Osteoblast (primary cell): Measurements from ENCODE around the gene KDELR3. TPM values are rescaled to one million over a fixed set of nuclear protein-coding genes. Genes with fewer than 3 reads are reported as not detected.
A peak's percentile ranks its signal among the peaks of the same experiment; 100 is the strongest.

Experiments
- DNase-seq: peaks from one replicate; pipeline ENCODE4 v3.0.0; 2011; ENCODE audit warnings: low spot score, mixed read lengths; ENCODE audit not compliant: insufficient read length; ENCODE audit errors: missing footprints
- H2AFZ ChIP-seq: 2 replicates; pipeline ENCODE4 v1.6.0; 2011; ENCODE audit warnings: mild to moderate bottlenecking, low read length
- H3K27ac ChIP-seq: 2 replicates; pipeline ENCODE4 v1.5.1; 2011; ENCODE audit warnings: mild to moderate bottlenecking, low read depth, low read length, moderate library complexity
- H3K27me3 ChIP-seq: 2 replicates; pipeline ENCODE4 v1.6.0; 2012; ENCODE audit warnings: mild to moderate bottlenecking, control low read depth, inconsistent platforms, low read length, moderate library complexity; ENCODE audit not compliant: insufficient read depth
- H3K36me3 ChIP-seq: 2 replicates; pipeline ENCODE4 v1.5.1; 2011; ENCODE audit warnings: mild to moderate bottlenecking, low read length, control low read depth, moderate library complexity; ENCODE audit not compliant: insufficient read depth
- H3K4me1 ChIP-seq: 2 replicates; pipeline ENCODE4 v1.5.1; 2011; ENCODE audit warnings: mild to moderate bottlenecking, low read length, control low read depth, moderate library complexity; ENCODE audit not compliant: insufficient read depth
- H3K4me2 ChIP-seq: 2 replicates; pipeline ENCODE4 v1.6.0; 2011; ENCODE audit warnings: mild to moderate bottlenecking, low read length; ENCODE audit not compliant: insufficient read depth
- H3K4me3 ChIP-seq: fragments of 200-600 bp; sonication (generic); 3 replicates; pipeline ENCODE4 v1.5.1; 2012; ENCODE audit warnings: mild to moderate bottlenecking, low read length, inconsistent platforms; ENCODE audit not compliant: insufficient read depth
- H3K79me2 ChIP-seq: 2 replicates; pipeline ENCODE4 v1.6.0; 2012; ENCODE audit warnings: mild to moderate bottlenecking, low read length, control low read depth, inconsistent platforms; ENCODE audit not compliant: insufficient read depth
- H3K9me3 ChIP-seq: 2 replicates; pipeline ENCODE4 v1.5.1; 2011; ENCODE audit warnings: low read depth, low read length, control low read depth
- H4K20me1 ChIP-seq: 2 replicates; pipeline ENCODE4 v1.6.0; 2012; ENCODE audit warnings: mild to moderate bottlenecking, low read length, control low read depth; ENCODE audit not compliant: insufficient read depth
- total RNA-seq: library from RNA; depleted of rRNA; stranded (reverse); fragments of >200 nt; gene quantifications from 2 replicates; pipeline ENCODE4 v1.2.3, GENCODE V29; 2012
- TF ChIP-seq, protein P1 (sequence below): IDR thresholded peaks from 2 replicates; pipeline ENCODE4 v1.5.1; 2011; ENCODE audit warnings: mild to moderate bottlenecking, low read depth, low read length, moderate library complexity; ENCODE audit errors: extremely low read depth

The KDELR3 gene
- total RNA-seq, 1 donor = 142 TPM

DNA sequence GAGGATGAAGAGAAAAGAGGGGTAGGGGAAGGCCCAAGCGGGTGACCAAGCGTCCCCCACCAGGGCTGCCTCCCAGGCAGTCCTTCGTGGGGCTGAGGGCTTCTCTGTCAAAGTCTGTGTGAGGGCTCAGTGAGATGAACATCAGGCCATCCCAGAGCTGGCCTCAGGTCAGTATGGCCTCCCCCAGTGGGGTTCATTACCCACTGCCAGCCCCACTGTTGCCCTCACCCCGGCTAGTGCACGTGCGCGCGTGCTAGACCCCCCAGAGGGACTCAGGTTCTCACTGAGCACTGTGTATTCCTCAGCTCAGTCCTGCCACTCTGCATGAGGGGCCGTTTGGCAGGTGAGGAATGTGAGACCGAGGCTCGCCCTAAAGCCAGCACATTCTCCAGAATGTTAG lies 3.3 kb downstream of the KDELR3 start:
- no peak overlapping the region for H3K27ac ChIP-seq
- H3K79me2 ChIP-seq = peaks cover 56% of the 10 kb centered on the region
- no peak overlapping the region for H2AFZ ChIP-seq
- no peaks in the 10 kb centered on the region for H3K27me3 ChIP-seq
- no peak overlapping the region for H3K4me3 ChIP-seq
- peaks cover 18% of the 10 kb centered on the region for H4K20me1 ChIP-seq
- peak; percentile 74 for DNase-seq
- TF ChIP-seq, protein P1, sequence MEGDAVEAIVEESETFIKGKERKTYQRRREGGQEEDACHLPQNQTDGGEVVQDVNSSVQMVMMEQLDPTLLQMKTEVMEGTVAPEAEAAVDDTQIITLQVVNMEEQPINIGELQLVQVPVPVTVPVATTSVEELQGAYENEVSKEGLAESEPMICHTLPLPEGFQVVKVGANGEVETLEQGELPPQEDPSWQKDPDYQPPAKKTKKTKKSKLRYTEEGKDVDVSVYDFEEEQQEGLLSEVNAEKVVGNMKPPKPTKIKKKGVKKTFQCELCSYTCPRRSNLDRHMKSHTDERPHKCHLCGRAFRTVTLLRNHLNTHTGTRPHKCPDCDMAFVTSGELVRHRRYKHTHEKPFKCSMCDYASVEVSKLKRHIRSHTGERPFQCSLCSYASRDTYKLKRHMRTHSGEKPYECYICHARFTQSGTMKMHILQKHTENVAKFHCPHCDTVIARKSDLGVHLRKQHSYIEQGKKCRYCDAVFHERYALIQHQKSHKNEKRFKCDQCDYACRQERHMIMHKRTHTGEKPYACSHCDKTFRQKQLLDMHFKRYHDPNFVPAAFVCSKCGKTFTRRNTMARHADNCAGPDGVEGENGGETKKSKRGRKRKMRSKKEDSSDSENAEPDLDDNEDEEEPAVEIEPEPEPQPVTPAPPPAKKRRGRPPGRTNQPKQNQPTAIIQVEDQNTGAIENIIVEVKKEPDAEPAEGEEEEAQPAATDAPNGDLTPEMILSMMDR = no peak
- peaks cover 15% of the 10 kb centered on the region for H3K4me1 ChIP-seq
- peaks cover 35% of the 10 kb centered on the region for H3K36me3 ChIP-seq
- H3K4me2 ChIP-seq = no peak overlapping the region
- no peaks in the 10 kb centered on the region for H3K9me3 ChIP-seq

DNA sequence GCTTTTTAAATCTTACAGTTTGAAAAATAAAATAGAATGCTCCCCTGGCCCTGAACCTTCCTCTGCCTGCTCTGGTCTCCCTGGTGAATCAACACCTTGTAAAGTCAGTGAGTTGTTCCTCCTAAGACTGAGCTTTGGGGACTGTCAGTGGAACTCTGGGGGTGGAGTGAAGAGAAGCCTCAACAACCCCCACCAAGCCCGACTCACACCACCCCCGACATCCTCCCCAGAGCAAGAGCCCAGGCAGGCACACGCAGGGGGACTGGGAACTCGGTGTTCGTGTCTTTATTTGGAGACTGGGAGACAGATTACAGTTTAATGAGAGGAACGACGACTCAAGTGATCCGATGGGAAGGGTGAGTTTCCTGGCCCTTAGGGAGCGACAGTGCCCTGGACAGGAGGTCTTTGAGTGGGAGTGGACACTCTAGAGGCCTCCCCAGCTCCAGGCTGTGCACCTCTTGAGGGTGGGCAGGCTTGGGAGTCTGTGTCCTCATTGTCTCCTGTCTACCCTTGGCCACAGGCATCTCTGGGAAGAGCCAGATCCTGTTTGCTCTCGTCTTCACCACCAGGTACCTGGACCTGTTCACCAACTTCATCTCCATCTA lies 6.2 kb downstream of the KDELR3 start:
- Histone ChIP-seq H3K79me2 (peaks cover 44% of the 10 kb centered on the region), H3K4me1 (peaks cover 9% of the 10 kb centered on the region), H3K9me3 (no peaks in the 10 kb centered on the region), H2AFZ (no peak overlapping the region), H3K4me3 (no peak overlapping the region), H3K27ac (no peak overlapping the region), H3K4me2 (no peak overlapping the region), H3K36me3 (peaks cover 47% of the 10 kb centered on the region), H4K20me1 (peaks cover 18% of the 10 kb centered on the region), H3K27me3 (no peaks in the 10 kb centered on the region)
- TF ChIP-seq, protein P1 = no peak
- DNase-seq = peak; percentile 66

DNA sequence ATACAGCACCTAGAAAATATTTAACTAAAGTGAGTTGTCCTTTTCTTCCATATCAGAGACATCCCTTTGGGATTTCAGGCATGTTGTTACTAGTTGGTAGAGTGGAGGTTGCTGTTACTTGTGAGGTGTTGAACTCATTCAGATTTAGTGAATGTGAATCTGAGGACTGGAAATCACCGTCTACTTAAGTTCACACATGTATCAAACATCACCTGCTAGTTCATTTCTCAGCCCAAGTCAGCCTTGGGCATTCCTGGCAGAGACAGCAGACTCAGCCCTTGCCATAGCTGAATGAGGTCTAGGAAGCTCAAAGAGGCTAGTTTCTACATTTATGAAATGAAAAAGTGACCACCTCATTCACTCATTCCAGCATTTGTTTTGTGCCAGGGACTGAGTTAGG lies 9.7 kb downstream of the KDELR3 start:
- Histone ChIP-seq H4K20me1 (peaks cover 19% of the 10 kb centered on the region), H3K9me3 (no peaks in the 10 kb centered on the region), H3K27ac (no peak overlapping the region), H3K36me3 (peaks cover 62% of the 10 kb centered on the region), H3K27me3 (no peaks in the 10 kb centered on the region), H3K4me1 (peaks cover 3% of the 10 kb centered on the region), H3K79me2 (peaks cover 12% of the 10 kb centered on the region), H3K4me2 (no peak overlapping the region), H2AFZ (no peak overlapping the region), H3K4me3 (no peak overlapping the region)
- DNase-seq = no peak
- TF ChIP-seq, protein P1 = no peak

DNA sequence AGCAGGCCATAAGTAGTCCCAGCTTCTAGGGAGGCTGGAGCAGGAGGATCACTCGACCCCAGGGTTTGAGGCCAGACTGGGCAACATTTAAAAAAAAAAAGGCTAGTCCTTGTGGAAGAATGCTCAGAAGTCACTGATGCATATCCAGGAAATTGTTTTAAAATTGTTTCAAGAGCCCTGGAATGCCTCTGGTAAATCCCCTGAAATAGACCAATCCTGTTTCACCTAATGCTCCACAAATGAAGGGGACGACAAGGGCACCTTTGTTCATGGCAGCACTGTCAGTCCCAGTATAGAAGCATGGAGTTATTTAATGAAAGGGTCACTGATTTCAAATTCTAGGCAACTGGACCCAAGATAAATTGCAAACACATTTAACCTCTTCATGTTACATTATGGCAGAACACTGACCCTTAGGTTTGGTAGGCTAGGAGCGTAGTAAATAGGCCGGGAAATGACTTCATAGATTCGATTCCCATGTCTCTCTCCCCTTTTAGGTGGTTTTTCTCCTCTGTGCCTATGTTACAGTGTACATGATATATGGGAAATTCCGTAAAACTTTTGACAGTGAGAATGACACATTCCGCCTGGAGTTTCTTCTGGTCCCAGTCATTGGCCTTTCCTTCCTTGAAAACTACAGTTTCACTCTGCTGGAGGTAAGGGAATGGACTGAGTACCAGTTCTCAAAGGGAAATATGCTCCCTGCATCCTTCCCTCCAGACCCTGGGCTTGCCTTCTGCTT lies 11.4 kb downstream of the KDELR3 start:
- no peak overlapping the region for H3K4me2 ChIP-seq
- no peak for DNase-seq
- H3K79me2 ChIP-seq = peaks cover 8% of the 10 kb centered on the region
- peak overlapping the region; percentile 30 for H3K27ac ChIP-seq
- TF ChIP-seq, protein P1 = no peak
- H3K4me1 ChIP-seq = no peaks in the 10 kb centered on the region
- no peak overlapping the region for H3K4me3 ChIP-seq
- no peaks in the 10 kb centered on the region for H3K27me3 ChIP-seq
- H4K20me1 ChIP-seq = peaks cover 11% of the 10 kb centered on the region
- peaks cover 74% of the 10 kb centered on the region for H3K36me3 ChIP-seq
- H2AFZ ChIP-seq = no peak overlapping the region
- no peaks in the 10 kb centered on the region for H3K9me3 ChIP-seq
